GM21737 (cell line): ENCODE results near the gene ATRNL1.
A peak's percentile ranks its signal among the peaks of the same experiment; 100 is the strongest.

Experiments
- ATAC-seq: cut with Tn5 transposase; IDR thresholded peaks from one replicate; pipeline ENCODE4 v1.9.1; 2021; ENCODE audit warnings: mild to moderate bottlenecking, moderate library complexity; ENCODE audit not compliant: unreplicated experiment

ATRNL1 gene, protein sequence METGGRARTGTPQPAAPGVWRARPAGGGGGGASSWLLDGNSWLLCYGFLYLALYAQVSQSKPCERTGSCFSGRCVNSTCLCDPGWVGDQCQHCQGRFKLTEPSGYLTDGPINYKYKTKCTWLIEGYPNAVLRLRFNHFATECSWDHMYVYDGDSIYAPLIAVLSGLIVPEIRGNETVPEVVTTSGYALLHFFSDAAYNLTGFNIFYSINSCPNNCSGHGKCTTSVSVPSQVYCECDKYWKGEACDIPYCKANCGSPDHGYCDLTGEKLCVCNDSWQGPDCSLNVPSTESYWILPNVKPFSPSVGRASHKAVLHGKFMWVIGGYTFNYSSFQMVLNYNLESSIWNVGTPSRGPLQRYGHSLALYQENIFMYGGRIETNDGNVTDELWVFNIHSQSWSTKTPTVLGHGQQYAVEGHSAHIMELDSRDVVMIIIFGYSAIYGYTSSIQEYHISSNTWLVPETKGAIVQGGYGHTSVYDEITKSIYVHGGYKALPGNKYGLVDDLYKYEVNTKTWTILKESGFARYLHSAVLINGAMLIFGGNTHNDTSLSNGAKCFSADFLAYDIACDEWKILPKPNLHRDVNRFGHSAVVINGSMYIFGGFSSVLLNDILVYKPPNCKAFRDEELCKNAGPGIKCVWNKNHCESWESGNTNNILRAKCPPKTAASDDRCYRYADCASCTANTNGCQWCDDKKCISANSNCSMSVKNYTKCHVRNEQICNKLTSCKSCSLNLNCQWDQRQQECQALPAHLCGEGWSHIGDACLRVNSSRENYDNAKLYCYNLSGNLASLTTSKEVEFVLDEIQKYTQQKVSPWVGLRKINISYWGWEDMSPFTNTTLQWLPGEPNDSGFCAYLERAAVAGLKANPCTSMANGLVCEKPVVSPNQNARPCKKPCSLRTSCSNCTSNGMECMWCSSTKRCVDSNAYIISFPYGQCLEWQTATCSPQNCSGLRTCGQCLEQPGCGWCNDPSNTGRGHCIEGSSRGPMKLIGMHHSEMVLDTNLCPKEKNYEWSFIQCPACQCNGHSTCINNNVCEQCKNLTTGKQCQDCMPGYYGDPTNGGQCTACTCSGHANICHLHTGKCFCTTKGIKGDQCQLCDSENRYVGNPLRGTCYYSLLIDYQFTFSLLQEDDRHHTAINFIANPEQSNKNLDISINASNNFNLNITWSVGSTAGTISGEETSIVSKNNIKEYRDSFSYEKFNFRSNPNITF (N-terminal part only)

DNA sequence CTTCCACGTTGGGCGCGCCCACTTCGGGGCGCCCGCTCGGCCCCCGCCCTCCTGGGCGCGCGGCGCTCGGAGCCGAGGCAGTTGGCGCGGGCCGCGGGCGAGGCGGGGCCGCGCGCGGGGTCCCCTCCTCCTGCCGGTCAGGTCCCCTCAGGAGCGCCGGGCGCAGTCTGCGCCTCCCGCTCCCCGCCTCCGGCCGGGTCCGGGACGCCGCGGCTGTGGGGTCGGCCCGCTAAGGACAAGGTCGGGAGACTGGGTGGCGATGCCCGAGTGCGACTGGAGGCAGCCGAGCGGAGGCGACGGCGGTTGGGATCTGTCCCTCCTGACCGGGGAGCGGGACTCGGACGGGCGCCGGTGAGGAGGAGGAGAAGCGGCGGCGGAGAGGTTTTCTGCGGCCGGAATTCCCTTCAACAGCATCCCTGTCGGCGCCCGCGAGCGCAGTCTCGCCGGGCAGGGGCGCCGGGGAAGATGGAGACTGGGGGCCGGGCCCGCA, at the start of gene ATRNL1:
ATRNL1 (plus strand) TSS at position 80 of the 490 bp plus-strand sequence; CDS start at position 466, 386 bp downstream.
- peak; percentile 69 for ATAC-seq

DNA sequence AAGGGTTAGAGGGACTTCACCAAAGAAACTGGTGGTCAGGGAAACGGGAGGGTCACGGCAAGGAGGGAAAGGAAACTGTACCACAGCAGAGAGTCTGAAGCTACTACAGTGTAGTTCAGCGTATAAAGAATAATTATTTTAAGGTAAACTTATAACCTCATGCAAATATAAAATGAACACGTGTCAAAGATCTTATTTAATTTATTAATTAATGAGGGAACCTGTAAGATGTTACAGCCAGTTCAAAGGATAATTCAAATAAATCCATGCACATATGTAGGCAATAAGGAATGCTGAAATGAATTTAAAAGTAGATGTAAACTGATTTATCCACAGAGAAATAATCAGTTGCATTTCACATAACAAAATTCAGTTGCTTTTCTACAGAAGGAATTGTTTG, 49.4 kb upstream of the ATRNL1 start:
- ATAC-seq: no peak

DNA sequence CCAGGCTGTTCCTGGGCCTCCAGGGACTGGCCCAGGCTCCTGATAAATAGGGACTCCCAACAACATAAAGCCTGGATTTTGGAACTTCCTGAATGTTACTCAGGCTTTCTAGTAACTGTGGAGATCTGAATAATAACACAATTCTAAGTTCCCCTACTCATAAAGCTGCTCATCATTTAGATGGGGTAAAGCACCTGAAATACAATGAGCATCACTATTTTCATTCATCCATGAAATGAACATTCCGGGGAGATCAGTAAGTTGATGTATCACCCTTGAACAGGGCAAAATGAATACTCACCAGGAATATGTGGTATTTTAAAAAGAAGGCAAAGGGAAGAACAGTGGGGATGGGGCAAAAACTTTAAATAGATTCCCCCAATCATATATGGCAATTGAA, 48.3 kb upstream of the ATRNL1 start:
- ATAC-seq: no peak

DNA sequence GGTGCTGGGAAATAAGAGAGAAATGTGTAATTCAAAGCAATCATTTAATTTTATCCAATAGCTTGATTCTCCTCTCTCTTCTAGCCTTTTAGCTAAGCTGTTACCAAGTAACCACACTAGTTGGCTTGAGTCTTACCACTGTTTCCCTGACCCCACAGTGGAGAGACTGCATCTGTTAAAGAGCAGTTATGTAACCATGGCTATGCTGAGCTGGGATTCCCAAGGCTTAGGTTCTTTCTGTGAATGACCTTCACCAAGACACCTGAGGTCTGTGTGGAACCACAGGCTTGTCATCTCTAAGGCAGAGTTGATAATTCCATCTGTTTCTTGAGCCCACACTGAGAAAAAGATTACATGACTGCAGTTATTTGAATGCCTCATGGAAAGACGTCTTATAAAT, 47.7 kb upstream of the ATRNL1 start:
- no peak for ATAC-seq

DNA sequence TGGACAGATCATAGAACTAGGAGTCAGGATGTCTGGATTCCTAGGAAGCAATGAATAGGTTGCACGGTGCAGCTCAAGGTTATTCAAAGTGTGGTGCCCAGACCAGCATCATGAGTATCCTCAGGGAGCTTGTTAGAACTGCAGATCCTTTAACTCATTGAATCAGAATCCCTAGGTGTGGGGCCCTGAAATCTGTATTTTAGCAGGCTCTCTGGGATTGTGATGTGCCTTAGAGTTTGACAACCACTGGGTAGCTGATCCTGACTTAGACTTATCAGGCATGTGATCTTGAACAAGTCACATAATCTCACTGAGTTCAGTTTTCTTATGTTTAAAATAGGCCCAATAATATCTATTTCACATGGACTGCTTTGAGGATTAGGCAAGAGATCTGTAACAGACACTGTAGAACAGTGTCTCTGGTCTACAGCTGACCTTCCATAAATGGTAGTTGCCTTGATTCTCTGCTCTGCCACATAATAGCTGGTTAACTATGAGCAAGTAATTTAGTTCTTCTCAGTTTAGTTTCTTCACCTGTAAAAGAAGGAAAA, 46.4 kb upstream of the ATRNL1 start:
- no peak for ATAC-seq

DNA sequence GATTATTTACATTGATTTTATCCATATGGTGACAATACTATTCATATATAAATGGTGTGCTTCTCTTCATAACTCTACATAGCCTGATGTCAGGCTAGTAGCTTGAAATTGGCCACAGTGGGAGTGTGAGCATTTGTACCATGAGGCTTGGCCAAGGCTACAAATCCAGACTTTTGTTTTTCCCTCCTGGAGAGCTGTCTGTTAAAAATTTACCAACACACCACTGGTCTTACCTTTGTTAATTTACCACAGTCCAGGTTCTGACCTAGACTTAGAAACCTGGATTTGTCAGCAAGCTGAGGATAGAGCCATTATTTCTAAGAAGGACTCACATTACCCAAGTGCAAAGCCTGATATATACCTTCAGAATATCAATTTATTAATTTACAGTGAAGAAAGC, 45.5 kb upstream of the ATRNL1 start:
- ATAC-seq: no peak

DNA sequence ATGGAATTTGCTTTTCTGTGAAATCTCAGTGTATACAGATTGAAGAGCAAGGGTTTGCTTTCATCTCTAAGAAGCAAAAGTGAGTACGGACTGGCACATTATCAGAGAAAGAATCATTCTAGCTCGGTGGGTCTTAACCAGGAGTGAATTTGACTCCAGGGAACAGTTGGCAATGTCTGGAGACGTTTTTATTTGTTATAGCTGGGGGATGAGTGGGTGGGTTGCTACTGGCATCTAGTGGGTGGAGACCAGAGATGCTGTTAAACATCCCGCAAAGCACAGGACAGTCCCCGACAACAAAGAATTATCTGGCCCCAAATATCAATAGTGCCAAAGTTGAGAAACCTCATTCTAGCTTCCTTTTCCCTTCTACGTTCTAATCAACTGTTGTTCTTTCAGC, 43.8 kb upstream of the ATRNL1 start:
- no peak for ATAC-seq

DNA sequence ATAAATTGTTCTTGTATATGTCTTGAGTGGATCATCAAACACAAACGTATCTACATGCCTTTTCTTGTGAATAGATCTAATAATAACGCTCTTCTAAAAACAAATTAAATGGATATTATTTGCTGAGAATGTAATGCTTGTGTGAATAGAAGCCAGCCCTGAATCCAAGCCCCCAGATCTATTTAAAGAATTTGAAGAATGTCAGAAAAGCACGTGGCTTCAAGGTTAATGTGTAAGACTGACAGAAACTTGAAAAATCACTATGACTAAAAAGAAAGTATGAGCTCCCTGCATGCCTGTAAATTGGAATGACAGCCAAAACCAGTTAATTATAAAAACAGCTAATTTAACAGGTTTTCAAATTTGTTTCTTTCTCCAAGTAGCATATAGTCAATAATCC, 43.2 kb upstream of the ATRNL1 start:
- no peak for ATAC-seq

DNA sequence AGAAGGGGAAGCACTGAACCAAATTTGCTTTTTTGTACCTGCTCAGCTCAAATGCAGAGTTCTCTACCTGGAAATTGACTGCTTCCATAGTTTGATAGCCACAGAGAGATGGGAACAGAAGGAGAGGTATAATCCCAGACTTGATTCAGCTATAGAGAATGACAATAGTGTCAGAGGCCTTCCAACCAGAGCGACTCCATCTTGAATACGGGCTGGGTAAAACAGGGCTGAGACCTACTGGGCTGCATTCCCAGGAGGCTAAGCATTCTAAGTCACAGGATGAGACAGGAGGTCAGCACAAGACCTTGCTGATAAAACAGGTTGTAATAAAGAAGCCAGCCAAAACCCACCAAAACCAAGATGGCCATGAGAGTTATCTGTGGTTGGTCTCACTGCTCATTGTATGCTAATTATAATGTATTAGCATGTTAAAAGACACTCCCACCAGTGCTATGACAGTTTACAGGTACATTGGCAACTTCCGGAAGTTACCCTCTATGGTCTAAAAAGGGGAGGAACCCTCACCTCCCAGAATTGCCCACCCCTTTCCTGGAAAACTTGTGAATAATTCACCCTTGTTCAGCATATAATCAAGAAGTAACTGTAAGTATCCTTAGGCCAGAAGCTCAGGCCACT, 42.7 kb upstream of the ATRNL1 start:
- no peak for ATAC-seq

DNA sequence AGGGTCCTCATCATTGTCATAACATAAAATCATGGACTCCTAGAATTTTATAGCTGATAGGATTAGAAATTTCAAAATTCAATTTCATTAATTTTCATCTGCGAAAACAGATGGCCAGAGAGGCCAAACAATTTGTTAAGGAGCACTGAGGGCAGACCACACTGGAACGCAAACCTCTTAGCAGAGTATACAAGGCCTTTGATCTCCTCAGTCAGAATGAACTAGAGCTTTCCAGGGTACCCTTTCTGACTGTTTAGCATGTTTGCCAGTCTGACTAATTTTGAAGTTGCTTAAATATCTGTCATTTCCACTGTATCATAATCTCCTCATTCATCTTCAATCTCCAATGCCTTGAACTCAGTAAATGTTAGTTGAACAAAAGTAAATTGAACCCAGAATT, 41.9 kb upstream of the ATRNL1 start:
- no peak for ATAC-seq

DNA sequence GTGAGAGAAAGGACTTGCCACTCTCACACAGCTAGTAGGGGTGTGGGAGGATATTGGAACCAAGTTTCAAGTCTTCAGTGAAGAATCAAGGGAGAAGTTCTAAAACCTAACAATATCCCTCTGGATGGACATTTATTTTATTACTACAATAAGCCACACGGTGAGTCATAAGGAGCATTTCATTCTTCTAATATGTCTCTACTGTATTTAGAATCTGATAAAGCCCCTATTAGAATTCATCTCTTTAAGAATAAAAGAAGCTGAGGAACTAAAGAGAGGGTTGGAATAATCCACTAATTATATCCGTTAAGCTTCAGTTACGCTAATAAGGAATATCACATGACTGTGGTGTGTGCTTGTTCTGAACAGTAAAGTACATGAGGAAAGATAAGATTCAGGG, 40.9 kb upstream of the ATRNL1 start:
- no peak for ATAC-seq

DNA sequence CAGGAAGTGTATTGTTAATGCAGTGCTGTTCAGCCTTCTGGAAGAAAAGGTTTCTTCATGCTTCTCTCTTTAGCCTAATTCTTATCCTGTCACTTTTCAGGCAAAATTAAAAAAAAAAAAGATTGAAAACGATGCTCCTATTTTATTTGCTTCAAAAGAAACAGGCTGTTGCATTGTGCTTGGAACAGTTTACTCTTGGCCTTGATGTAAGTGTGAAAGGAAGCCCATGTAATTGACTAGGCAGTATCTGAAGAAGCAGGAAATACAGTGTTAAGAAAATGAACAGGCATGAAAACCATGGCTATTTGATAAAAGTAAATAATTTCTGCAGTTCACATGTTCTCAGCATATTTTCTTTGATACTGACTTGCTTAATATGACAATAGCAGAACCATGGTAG, 40.4 kb upstream of the ATRNL1 start:
- no peak for ATAC-seq

DNA sequence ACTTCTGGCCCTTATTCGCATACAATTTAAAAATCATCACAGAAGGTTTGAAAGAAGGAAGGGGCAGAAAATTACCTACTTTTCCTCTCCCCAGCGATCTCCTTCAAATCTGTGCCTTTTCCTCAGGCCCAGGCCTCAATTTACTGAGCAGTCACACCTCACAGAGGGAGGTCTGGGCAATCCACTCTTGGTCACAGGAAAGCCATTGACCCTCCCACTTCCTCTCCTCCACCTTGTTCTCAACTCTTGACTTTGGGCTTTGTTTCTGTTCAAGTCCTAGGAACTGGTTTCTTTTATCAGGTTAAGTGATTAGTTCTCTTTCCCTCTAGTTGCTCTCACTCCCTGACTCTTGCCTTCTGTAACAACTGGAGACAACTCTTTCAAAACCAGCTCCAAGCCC, 37.0 kb upstream of the ATRNL1 start:
- ATAC-seq: no peak

DNA sequence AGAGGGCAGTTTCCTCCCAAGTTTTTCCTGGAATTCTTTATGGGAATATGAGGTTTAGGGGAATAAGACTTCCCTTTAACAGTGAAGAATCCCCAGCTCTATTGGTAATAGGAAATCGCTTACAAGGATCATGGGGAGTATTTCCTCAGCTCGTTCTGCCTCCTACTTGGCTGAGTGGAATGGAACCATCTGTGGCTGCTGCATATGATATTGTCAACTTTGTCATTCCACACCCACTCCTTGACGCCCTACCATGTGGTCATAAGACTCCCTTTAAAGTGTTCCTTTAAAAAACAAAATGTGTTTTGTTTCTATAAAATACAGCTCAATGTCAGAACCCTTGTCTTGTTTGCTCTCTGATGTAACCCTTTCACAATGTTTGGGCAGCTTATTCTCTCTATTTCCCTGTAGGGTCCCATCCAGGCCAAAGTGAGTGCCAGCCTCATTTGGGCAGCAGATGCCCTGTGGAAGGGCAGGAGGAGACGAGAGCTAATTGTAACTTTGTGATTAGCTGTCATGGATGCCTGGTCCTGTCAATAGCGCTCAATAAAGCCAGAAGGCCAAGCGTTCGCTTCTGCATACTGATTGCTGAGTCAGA, 33.8 kb upstream of the ATRNL1 start:
- ATAC-seq: no peak

DNA sequence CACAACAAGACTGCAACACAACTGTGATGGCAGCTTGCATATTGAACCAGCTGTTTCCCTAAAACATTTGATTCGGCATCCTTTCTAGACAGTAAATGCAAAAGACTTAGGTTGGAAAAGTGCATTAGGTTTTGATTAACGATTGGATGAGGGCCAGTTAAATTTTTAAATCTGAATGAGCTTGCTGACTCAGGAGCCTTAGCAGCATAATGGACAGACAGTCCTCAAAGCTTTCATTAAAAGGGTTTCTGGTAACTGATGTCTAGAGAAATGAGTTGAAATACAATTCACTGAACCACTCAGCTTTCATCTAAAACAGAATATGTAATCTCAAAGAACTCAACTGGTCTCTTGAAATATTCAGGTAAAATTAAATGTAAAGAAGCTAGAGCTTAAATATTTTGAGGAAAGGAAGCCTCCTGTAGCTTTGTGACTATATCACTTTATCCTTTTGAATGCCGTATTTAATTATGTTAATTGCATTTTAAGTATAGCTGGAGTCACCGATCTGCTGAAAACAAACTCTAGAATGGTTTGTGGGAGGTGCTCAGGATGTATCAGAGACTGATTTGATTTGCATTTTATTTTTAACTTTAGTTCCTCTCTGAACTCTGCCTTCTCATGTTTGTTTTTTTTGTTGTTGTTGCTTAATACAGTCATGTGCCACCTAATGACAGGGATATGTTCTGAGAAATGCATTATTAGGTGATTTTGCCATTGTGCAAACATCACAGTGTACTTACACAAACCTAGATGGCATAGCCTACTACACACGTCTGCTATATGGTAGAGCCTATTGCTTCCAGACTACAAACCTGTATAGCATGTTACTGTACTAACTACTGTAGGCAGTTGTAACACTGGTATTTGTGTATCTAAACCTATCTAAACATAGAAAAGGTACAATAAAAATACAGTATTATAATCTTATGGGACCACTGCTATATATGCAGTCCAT, 29.2 kb upstream of the ATRNL1 start:
- ATAC-seq: no peak

DNA sequence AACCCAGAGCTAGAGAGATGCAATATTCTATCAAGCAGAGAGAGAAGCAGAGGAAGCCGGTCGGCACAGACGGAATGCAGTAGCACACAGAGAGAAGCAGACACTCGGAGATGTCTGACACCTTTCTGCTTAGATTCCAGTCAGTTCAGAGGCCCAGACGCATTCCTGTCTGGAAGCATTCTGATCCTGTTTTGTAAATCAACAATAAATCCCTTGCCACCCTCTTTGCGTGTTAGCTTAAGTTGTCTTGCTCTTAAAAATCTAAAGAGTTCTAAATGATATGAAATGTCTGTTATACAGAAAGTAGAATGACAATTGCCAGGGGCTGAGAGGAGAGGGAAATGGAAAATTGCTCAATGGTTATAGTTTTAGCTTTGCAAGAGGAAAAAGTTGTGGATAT, 27.4 kb upstream of the ATRNL1 start:
- no peak for ATAC-seq

DNA sequence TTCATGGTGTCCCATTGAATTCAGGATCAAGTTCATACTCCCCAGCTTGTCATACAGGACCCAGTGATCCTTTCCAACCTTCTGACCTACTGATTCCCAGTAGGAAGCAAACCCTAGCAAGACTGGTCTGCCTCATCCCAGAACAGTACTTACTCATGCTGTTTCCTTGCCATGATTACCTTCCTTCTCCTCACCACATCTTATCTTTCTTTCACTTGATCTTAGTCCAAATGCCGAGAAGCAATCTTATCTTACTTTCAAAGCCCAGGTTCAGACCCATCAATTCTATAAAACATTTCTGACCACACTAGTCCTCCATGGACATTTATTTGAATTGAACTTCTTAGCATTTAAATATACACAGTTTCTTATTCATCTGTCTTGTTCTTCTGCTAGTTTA, 26.6 kb upstream of the ATRNL1 start:
- ATAC-seq: no peak

DNA sequence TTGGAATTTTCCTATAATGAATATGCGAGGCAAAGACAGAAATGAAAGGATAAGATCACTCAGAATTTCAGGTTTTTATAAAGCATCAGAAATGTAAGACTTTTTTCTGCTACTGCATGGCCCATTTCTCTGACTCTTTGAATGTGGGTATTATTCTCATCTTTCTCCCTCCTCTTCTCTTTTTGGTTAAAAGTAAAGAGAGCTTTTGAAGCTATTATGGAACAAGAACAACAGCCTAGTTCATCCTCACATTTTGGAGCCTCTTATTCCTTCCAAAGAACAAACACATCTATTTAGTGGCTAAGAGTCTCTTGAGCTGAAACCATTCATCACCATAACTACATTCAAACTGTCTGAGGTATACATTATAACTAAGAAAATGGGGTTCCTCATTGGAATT, 19.4 kb upstream of the ATRNL1 start:
- ATAC-seq: no peak

DNA sequence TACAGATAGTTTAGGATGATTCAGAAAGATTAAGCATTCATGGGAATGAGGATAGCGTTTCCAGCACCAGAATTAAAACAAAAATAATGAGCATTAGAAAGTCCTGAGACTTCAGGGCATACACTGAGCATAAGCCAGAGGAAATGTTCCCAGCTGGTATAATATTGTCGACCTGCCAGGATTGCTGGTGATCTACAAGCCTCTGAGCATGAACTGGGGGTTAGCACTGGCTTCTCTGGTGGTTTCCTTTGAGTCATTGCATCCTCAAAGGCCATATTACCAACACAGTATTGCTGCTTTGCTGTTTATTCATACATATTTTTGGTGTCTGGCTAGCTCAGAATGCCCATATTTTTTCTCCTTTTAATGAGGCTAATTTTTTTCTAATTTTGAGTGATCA, 10.7 kb upstream of the ATRNL1 start:
- no peak for ATAC-seq
